ENCODE measurements around the gene CSF1R. TPM values are rescaled to one million over a fixed set of nuclear protein-coding genes. Genes with fewer than 3 reads are reported as not detected.
A peak's percentile ranks its signal among the peaks of the same experiment; 100 is the strongest.

Gene CSF1R
- total RNA-seq, 2 donors from 2014 or later, result not detected

- H3K4me3 ChIP-seq (ENCODE audit: low read length), result no peak overlapping the region
- Mint-ChIP-seq H3K27me3 (ENCODE audit: insufficient read depth) (no peaks in the 10 kb centered on the region), H3K36me3 (ENCODE audit: low read depth) (no peaks in the 10 kb centered on the region), H3K4me3 (no peak overlapping the region), H3K27ac (no peak overlapping the region), H3K9me3 (no peaks in the 10 kb centered on the region), H3K4me1 (peaks cover 25% of the 10 kb centered on the region)
- no peaks in the 10 kb centered on the region for H3K36me3 ChIP-seq (ENCODE audit: control insufficient read depth, insufficient read depth, low read length)
- 80 to 86% methylated on average over 11 to 18 of the region's 18 CpGs for WGBS, 2 experiments (ENCODE audit: insufficient coverage in 1 of 2, insufficient read length in 1 of 2)
- peaks cover 9% of the 10 kb centered on the region for H3K4me1 ChIP-seq (ENCODE audit: control insufficient read depth, insufficient read depth, low read length)
- H3K27me3 ChIP-seq (ENCODE audit: control insufficient read depth, insufficient read depth, low read length, poor library complexity, severe bottlenecking), result no peaks in the 10 kb centered on the region
- no peak overlapping the region for H3K9ac ChIP-seq (ENCODE audit: extremely low read depth, low read length, poor library complexity, severe bottlenecking)
- no peak for TF ChIP-seq CTCF (conservative IDR thresholded peaks at IDR 0.05)
- no peaks in the 10 kb centered on the region for H3K9me3 ChIP-seq (ENCODE audit: control insufficient read depth, low read length)
- peak; percentile 90 for DNase-seq
- H3K27ac ChIP-seq (ENCODE audit: low read depth, low read length), result no peak overlapping the region
Measured at GRCh38 chr5:150113047-150113744, 26.8 kb upstream of the CSF1R start.

GRCh38 chr5:150112201-150113046 lies 26.1 kb upstream of the CSF1R start:
- H3K4me1 Mint-ChIP-seq, result peaks cover 19% of the 10 kb centered on the region
- Histone ChIP-seq H3K27me3 (ENCODE audit: control insufficient read depth, insufficient read depth, low read length, poor library complexity, severe bottlenecking) (no peaks in the 10 kb centered on the region), H3K4me3 (ENCODE audit: low read length) (no peak overlapping the region), H3K9me3 (ENCODE audit: control insufficient read depth, low read length) (no peaks in the 10 kb centered on the region), H3K4me1 (ENCODE audit: control insufficient read depth, insufficient read depth, low read length) (peaks cover 6% of the 10 kb centered on the region), H3K9ac (ENCODE audit: extremely low read depth, low read length, poor library complexity, severe bottlenecking) (no peak overlapping the region), H3K36me3 (ENCODE audit: control insufficient read depth, insufficient read depth, low read length) (no peaks in the 10 kb centered on the region), H3K27ac (ENCODE audit: low read depth, low read length) (no peak overlapping the region)
- H3K9me3 Mint-ChIP-seq, result no peaks in the 10 kb centered on the region
- 90% methylated on average over 5 to 6 of the region's 6 CpGs for WGBS, 2 experiments (ENCODE audit: insufficient coverage in 1 of 2, insufficient read length in 1 of 2)
- TF ChIP-seq CTCF (conservative IDR thresholded peaks at IDR 0.05), result no peak
- no peak overlapping the region for H3K4me3 Mint-ChIP-seq
- peak overlapping the region; percentile 20 for H3K27ac Mint-ChIP-seq
- no peaks in the 10 kb centered on the region for H3K27me3 Mint-ChIP-seq (ENCODE audit: insufficient read depth)
- peak; percentile 63 for DNase-seq
- H3K36me3 Mint-ChIP-seq (ENCODE audit: low read depth), result no peaks in the 10 kb centered on the region

GRCh38 chr5:150111122-150111521 lies 24.8 kb upstream of the CSF1R start:
- no peak overlapping the region for H3K4me3 ChIP-seq (ENCODE audit: low read length)
- H3K4me1 Mint-ChIP-seq, result peaks cover 17% of the 10 kb centered on the region
- no peaks in the 10 kb centered on the region for H3K9me3 Mint-ChIP-seq
- no peak for TF ChIP-seq CTCF (conservative IDR thresholded peaks at IDR 0.05)
- no peak overlapping the region for H3K27ac Mint-ChIP-seq
- no peaks in the 10 kb centered on the region for H3K9me3 ChIP-seq (ENCODE audit: control insufficient read depth, low read length)
- 87 to 91% methylated on average over 7 to 8 of the region's 8 CpGs for WGBS, 2 experiments (ENCODE audit: insufficient coverage in 1 of 2, insufficient read length in 1 of 2)
- no peak overlapping the region for H3K27ac ChIP-seq (ENCODE audit: low read depth, low read length)
- peak; percentile 49 for DNase-seq
- no peaks in the 10 kb centered on the region for H3K36me3 ChIP-seq (ENCODE audit: control insufficient read depth, insufficient read depth, low read length)
- no peak overlapping the region for H3K4me3 Mint-ChIP-seq
- H3K27me3 Mint-ChIP-seq (ENCODE audit: insufficient read depth), result no peaks in the 10 kb centered on the region
- no peak overlapping the region for H3K9ac ChIP-seq (ENCODE audit: extremely low read depth, low read length, poor library complexity, severe bottlenecking)
- H3K27me3 ChIP-seq (ENCODE audit: control insufficient read depth, insufficient read depth, low read length, poor library complexity, severe bottlenecking), result no peaks in the 10 kb centered on the region
- H3K4me1 ChIP-seq (ENCODE audit: control insufficient read depth, insufficient read depth, low read length), result peaks cover 6% of the 10 kb centered on the region
- H3K36me3 Mint-ChIP-seq (ENCODE audit: low read depth), result no peaks in the 10 kb centered on the region

All from endodermal cell (in vitro differentiated cells).